HEK293 (cell line): ENCODE measurements around the gene FRAS1.

Source experiments
- CTCF ChIA-PET: fragments of 350-600 bp; formaldehyde crosslinking; extraction: SDS; loops from one replicate; lab custom pipeline; 2021; ENCODE audit warnings: antibody characterized with exemption; lab: Yijun Ruan, JAX
- POLR2A ChIA-PET: fragments of 300-600 bp; formaldehyde crosslinking; extraction: SDS; loops from one replicate; lab custom pipeline; 2020; ENCODE audit warnings: antibody characterized with exemption, inconsistent platforms; lab: Yijun Ruan, JAX
- H3K27ac ChIP-seq: fragments of 200-500 bp; sonication (Bioruptor generic); 2 replicates; pipeline ENCODE4 v1.5.1; 2014; ENCODE audit warnings: low read depth, low read length, control low read depth, inconsistent platforms; ENCODE audit errors: extremely low read depth
- H3K36me3 ChIP-seq, 2 experiments: fragments of 200-500 bp in 1 of 2; sonication (Bioruptor generic) in 1 of 2; 1 replicate in 1 of 2; 2 replicates in 1 of 2; pipeline ENCODE4 v1.5.1; 2014 to 2017; ENCODE audit warnings: inconsistent platforms in 2 of 2, low read length in 2 of 2; ENCODE audit not compliant: control insufficient read depth in 2 of 2, insufficient read depth in 1 of 2
- H3K4me1 ChIP-seq: fragments of 200-500 bp; sonication (Bioruptor generic); 2 replicates; pipeline ENCODE4 v1.5.1; 2014; ENCODE audit warnings: mild to moderate bottlenecking, low read length, inconsistent platforms; ENCODE audit not compliant: control insufficient read depth, insufficient read depth
- H3K4me3 ChIP-seq: 2 replicates; pipeline ENCODE4 v1.5.1; 2011; ENCODE audit warnings: low read depth, mild to moderate bottlenecking, control low read depth, low read length, moderate library complexity
- H3K9me3 ChIP-seq: fragments of 200-500 bp; sonication (Bioruptor generic); 2 replicates; pipeline ENCODE4 v1.5.1; 2014; ENCODE audit warnings: low read depth, low read length, inconsistent platforms; ENCODE audit not compliant: control insufficient read depth, insufficient read depth
- FEZF1 ChIP-seq: fragments of 450-650 bp; formaldehyde crosslinking; IDR thresholded peaks from 2 replicates; pipeline ENCODE4 v1.5.1; 2016; ENCODE audit warnings: missing biosample characterization, missing genetic modification characterization
- GFI1B ChIP-seq: fragments of 450-650 bp; formaldehyde crosslinking; IDR thresholded peaks from 2 replicates; pipeline ENCODE4 v1.5.1; 2016; ENCODE audit warnings: missing biosample characterization, missing genetic modification characterization
- HOXA7 ChIP-seq: sonication (generic); formaldehyde crosslinking; IDR thresholded peaks from 2 replicates; pipeline ENCODE4 v1.8.1; 2022; ENCODE audit warnings: missing genetic modification reagents, borderline replicate concordance
- KLF1 ChIP-seq: fragments of 450-650 bp; formaldehyde crosslinking; IDR thresholded peaks from 2 replicates; pipeline ENCODE4 v1.5.1; 2016; ENCODE audit warnings: missing biosample characterization, missing genetic modification characterization
- KLF8 ChIP-seq: fragments of 450-650 bp; formaldehyde crosslinking; IDR thresholded peaks from 2 replicates; pipeline ENCODE4 v1.5.1; 2016; ENCODE audit warnings: missing biosample characterization, missing genetic modification characterization
- KLF9 ChIP-seq: fragments of 450-650 bp; formaldehyde crosslinking; IDR thresholded peaks from 2 replicates; pipeline ENCODE4 v1.5.1; 2016; ENCODE audit warnings: missing biosample characterization, missing genetic modification characterization, low read depth
- MYNN ChIP-seq: fragments of 450-650 bp; formaldehyde crosslinking; IDR thresholded peaks from 2 replicates; pipeline ENCODE4 v1.5.1; 2016; ENCODE audit warnings: missing biosample characterization, missing genetic modification characterization, borderline replicate concordance
- OSR2 ChIP-seq: fragments of 450-650 bp; formaldehyde crosslinking; IDR thresholded peaks from 2 replicates; pipeline ENCODE4 v1.5.1; 2016; ENCODE audit warnings: missing biosample characterization, missing genetic modification characterization
- PRDM1 ChIP-seq: fragments of 450-650 bp; formaldehyde crosslinking; IDR thresholded peaks from 2 replicates; pipeline ENCODE4; 2016; ENCODE audit warnings: missing biosample characterization, missing genetic modification characterization
- RBAK ChIP-seq: fragments of 450-650 bp; formaldehyde crosslinking; IDR thresholded peaks from 2 replicates; pipeline ENCODE4 v1.5.1; 2016; ENCODE audit warnings: missing biosample characterization, missing genetic modification characterization
- TCF7L2 ChIP-seq: IDR thresholded peaks from 2 replicates; pipeline ENCODE4 v1.6.1; 2011; ENCODE audit warnings: low read depth, mild to moderate bottlenecking, inconsistent platforms, low read length, moderate library complexity, borderline replicate concordance
- ZBTB48 ChIP-seq: fragments of 450-650 bp; formaldehyde crosslinking; IDR thresholded peaks from 2 replicates; pipeline ENCODE4 v1.5.1; 2016; ENCODE audit warnings: missing biosample characterization, missing genetic modification characterization
- ZNF155 ChIP-seq: fragments of 450-650 bp; formaldehyde crosslinking; IDR thresholded peaks from 2 replicates; pipeline ENCODE4 v1.5.1; 2016; ENCODE audit warnings: missing biosample characterization, missing genetic modification characterization
- ZNF211 ChIP-seq: fragments of 450-650 bp; formaldehyde crosslinking; IDR thresholded peaks from 2 replicates; pipeline ENCODE4 v1.5.1; 2016; ENCODE audit warnings: low read depth, missing biosample characterization, missing genetic modification characterization
- ZNF214 ChIP-seq: fragments of 450-650 bp; formaldehyde crosslinking; IDR thresholded peaks from 2 replicates; pipeline ENCODE4 v1.5.1; 2017; ENCODE audit warnings: missing biosample characterization, mild to moderate bottlenecking, missing genetic modification characterization, borderline replicate concordance
- ZNF423 ChIP-seq: fragments of 450-650 bp; formaldehyde crosslinking; IDR thresholded peaks from 2 replicates; pipeline ENCODE4 v1.5.1; 2016; ENCODE audit warnings: missing biosample characterization, missing genetic modification characterization
- ZNF433 ChIP-seq: fragments of 450-650 bp; formaldehyde crosslinking; IDR thresholded peaks from 2 replicates; pipeline ENCODE4 v1.5.1; 2016; ENCODE audit warnings: missing biosample characterization, missing genetic modification characterization, low read depth
- ZNF473 ChIP-seq: fragments of 450-650 bp; formaldehyde crosslinking; IDR thresholded peaks from 2 replicates; pipeline ENCODE4 v1.5.1; 2017; ENCODE audit warnings: missing biosample characterization, missing genetic modification characterization
- ZNF530 ChIP-seq: fragments of 450-650 bp; formaldehyde crosslinking; IDR thresholded peaks from 2 replicates; pipeline ENCODE4 v1.5.1; 2016; ENCODE audit warnings: low read depth, missing biosample characterization, missing genetic modification characterization
- ZNF548 ChIP-seq: fragments of 450-650 bp; formaldehyde crosslinking; IDR thresholded peaks from 2 replicates; pipeline ENCODE4 v1.5.1; 2016; ENCODE audit warnings: missing biosample characterization, missing genetic modification characterization
- ZNF623 ChIP-seq: fragments of 450-650 bp; formaldehyde crosslinking; IDR thresholded peaks from 2 replicates; pipeline ENCODE4 v1.5.1; 2016; ENCODE audit warnings: missing biosample characterization, missing genetic modification characterization
- ZNF658 ChIP-seq: fragments of 450-650 bp; formaldehyde crosslinking; IDR thresholded peaks from 2 replicates; pipeline ENCODE4; 2016; ENCODE audit warnings: missing biosample characterization, missing genetic modification characterization
- ZNF664 ChIP-seq: fragments of 450-650 bp; formaldehyde crosslinking; IDR thresholded peaks from 2 replicates; pipeline ENCODE4 v1.5.1; 2016; ENCODE audit warnings: missing biosample characterization, missing genetic modification characterization
- ZNF768 ChIP-seq: fragments of 450-650 bp; formaldehyde crosslinking; IDR thresholded peaks from 2 replicates; pipeline ENCODE4 v1.5.1; 2018; ENCODE audit warnings: missing biosample characterization, mild to moderate bottlenecking, missing genetic modification characterization
- ZNF777 ChIP-seq: fragments of 450-650 bp; formaldehyde crosslinking; IDR thresholded peaks from 2 replicates; pipeline ENCODE4 v1.5.1; 2017; ENCODE audit warnings: missing biosample characterization, missing genetic modification characterization, borderline replicate concordance
- TF ChIP-seq, protein P1 (sequence below): fragments of 450-650 bp; formaldehyde crosslinking; IDR thresholded peaks from 2 replicates; pipeline ENCODE4 v1.5.1; 2016; ENCODE audit warnings: missing biosample characterization, missing genetic modification characterization
- TF ChIP-seq, protein P2 (sequence below): fragments of 450-650 bp; formaldehyde crosslinking; IDR thresholded peaks from 2 replicates; pipeline ENCODE4 v1.5.1; 2016; ENCODE audit warnings: missing biosample characterization, missing genetic modification characterization
- TF ChIP-seq, protein P3 (sequence below): fragments of 450-650 bp; formaldehyde crosslinking; IDR thresholded peaks from 2 replicates; pipeline ENCODE4 v1.5.1; 2017; ENCODE audit warnings: missing biosample characterization, missing genetic modification characterization
- TF ChIP-seq, protein P4 (sequence below): fragments of 450-650 bp; IDR thresholded peaks from 2 replicates; pipeline ENCODE4 v1.5.1; 2018; ENCODE audit warnings: missing biosample characterization, missing genetic modification characterization

FRAS1 gene

DNA sequence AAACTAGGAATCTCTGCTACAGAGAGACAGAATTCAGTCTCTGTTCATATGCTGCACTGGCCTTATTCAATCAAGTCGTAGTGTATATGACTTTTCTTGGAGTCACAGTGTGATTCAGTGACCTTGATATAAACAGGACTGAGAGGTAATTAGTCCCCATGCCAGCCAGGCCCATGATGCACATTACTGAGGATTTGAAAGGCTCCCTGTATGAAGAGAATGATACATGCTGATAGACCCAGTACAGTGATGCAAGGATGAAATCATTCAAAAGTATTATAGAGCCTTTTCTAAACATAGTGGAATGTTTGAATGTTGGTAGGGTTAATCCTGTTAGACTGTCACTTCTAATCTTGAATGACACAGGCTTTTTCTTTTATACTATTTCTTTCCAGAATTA, 528.5 kb downstream of the FRAS1 start (continued):
- TF ChIP-seq, protein P1, sequence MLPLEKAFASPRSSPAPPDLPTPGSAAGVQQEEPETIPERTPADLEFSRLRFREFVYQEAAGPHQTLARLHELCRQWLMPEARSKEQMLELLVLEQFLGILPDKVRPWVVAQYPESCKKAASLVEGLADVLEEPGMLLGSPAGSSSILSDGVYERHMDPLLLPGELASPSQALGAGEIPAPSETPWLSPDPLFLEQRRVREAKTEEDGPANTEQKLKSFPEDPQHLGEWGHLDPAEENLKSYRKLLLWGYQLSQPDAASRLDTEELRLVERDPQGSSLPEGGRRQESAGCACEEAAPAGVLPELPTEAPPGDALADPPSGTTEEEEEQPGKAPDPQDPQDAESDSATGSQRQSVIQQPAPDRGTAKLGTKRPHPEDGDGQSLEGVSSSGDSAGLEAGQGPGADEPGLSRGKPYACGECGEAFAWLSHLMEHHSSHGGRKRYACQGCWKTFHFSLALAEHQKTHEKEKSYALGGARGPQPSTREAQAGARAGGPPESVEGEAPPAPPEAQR (tag by site-specific recombination) = no peak
- TF ChIP-seq ZNF623 (no peak), KLF1 (tag by site-specific recombination) (no peak), ZBTB48 (no peak), ZNF664 (tag by site-specific recombination) (no peak)

DNA sequence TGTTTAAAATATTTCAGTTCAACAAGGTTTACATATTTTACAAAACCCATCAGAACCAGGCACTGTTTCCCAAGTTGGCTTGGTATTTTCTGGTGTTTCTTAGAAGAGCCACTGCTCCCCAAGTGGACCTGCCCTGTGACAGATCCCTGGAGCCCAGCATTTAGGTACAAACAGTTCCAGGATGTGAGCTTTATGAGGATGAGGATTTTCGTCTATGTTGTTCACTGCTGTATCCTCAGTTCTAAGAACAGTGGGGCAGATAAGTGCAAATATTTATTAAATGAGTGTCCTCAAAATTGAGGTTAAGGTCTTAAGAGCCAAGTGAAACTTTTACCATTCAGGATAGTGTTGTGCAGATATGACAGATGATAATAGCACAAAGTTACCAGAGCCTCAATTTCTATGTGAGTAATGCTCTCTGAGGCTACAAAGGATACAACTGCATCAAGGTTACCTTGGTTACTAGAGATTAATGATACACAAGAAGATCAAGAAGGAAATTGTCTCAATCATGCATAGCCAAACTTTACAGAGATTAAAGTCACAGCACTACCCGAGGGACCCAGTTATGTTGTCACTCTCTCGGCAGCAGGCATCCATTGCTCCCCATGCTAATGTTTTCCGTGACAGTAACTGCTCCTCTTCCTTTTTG, 531.9 kb downstream of the FRAS1 start:
- Histone ChIP-seq H3K27ac (no peak overlapping the region), H3K36me3 (peaks cover 0 to 11% of the 10 kb centered on the region in 2 experiments; a peak in 1 of 3 replicates), H3K4me3 (no peak overlapping the region)
- CTCF ChIA-PET = interaction anchor here (0.6 to 1.0 kb wide), 2 partner anchors 220 to 275 kb away, joined by 3 to 7 read pairs; no protein-coding TSS in a partner anchor
- TF ChIP-seq OSR2 (tag by site-specific recombination) = no peak
- no peak for TF ChIP-seq ZNF768
- no peak for TF ChIP-seq ZNF214 (tag by site-specific recombination)
- no peak for TF ChIP-seq KLF8 (tag by site-specific recombination)
- no peak for TF ChIP-seq HOXA7 (CRISPR knock-in tag)
- TF ChIP-seq ZNF155 (tag by site-specific recombination) = no peak
- no peak for TF ChIP-seq MYNN (tag by site-specific recombination)
- TF ChIP-seq, all 188 proteins: peak for 0
- Histone ChIP-seq H3K9me3 (no peaks in the 10 kb centered on the region), H3K4me1 (no peaks in the 10 kb centered on the region)
- POLR2A ChIA-PET = no interaction called here

DNA sequence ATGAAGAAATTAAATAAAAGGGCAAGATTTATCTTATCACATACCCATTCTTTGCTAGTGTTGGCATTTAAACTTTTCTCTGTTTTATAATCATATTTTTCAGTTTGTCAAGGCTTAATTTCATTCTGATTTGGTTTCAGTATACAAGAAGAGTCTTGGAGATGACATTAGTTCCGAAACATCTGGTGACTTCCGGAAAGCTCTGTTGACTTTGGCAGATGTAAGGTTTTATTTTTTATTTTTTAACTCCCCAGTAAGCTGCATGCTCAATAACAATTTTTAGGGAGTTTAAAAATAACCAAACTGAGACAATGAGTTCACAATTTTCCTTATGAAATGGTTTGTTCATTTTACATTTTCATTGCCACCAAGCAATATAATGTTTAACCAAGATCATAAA, 534.3 kb downstream of the FRAS1 start:
- no peak overlapping the region for H3K27ac ChIP-seq
- H3K36me3 ChIP-seq = peaks cover 0 to 11% of the 10 kb centered on the region in 2 experiments; a peak in 1 of 3 replicates
- no peaks in the 10 kb centered on the region for H3K9me3 ChIP-seq
- H3K4me1 ChIP-seq = no peaks in the 10 kb centered on the region
- ChIA-PET CTCF (interaction anchor here (1.0 kb wide), 1 partner anchor 42 kb away, joined by 3 read pairs; no protein-coding TSS in a partner anchor), POLR2A (no interaction called here)
- H3K4me3 ChIP-seq = no peak overlapping the region
- TF ChIP-seq GFI1B (tag by site-specific recombination) (no peak), ZNF211 (tag by site-specific recombination) (no peak), ZNF423 (no peak), ZNF777 (tag by site-specific recombination) (no peak), ZNF530 (tag by site-specific recombination) (no peak), KLF9 (tag by site-specific recombination) (no peak), TCF7L2 (no peak), ZNF658 (no peak), ZNF433 (tag by site-specific recombination) (no peak), ZNF548 (tag by site-specific recombination) (no peak), FEZF1 (no peak), PRDM1 (no peak), RBAK (tag by site-specific recombination) (no peak), ZNF473 (no peak)
- TF ChIP-seq, protein P2, sequence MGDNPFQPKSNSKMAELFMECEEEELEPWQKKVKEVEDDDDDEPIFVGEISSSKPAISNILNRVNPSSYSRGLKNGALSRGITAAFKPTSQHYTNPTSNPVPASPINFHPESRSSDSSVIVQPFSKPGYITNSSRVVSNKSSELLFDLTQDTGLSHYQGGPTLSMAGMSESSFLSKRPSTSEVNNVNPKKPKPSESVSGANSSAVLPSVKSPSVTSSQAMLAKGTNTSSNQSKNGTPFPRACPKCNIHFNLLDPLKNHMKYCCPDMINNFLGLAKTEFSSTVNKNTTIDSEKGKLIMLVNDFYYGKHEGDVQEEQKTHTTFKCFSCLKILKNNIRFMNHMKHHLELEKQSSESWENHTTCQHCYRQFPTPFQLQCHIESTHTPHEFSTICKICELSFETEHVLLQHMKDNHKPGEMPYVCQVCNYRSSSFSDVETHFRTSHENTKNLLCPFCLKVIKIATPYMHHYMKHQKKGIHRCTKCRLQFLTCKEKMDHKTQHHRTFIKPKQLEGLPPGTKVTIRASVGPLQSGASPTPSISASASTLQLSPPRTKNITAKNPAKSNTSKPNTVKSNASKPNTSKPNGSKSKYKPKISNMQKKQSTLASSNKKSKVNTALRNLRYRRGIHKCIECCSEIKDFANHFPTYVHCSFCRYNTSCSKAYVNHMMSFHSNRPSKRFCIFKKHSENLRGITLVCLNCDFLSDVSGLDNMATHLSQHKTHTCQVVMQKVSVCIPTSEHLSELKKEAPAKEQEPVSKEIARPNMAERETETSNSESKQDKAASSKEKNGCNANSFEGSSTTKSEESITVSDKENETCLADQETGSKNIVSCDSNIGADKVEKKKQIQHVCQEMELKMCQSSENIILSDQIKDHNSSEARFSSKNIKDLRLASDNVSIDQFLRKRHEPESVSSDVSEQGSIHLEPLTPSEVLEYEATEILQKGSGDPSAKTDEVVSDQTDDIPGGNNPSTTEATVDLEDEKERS (tag by site-specific recombination) = no peak
- TF ChIP-seq, protein P3, sequence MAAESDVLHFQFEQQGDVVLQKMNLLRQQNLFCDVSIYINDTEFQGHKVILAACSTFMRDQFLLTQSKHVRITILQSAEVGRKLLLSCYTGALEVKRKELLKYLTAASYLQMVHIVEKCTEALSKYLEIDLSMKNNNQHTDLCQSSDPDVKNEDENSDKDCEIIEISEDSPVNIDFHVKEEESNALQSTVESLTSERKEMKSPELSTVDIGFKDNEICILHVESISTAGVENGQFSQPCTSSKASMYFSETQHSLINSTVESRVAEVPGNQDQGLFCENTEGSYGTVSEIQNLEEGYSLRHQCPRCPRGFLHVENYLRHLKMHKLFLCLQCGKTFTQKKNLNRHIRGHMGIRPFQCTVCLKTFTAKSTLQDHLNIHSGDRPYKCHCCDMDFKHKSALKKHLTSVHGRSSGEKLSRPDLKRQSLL (tag by site-specific recombination) = no peak
- TF ChIP-seq, protein P4, sequence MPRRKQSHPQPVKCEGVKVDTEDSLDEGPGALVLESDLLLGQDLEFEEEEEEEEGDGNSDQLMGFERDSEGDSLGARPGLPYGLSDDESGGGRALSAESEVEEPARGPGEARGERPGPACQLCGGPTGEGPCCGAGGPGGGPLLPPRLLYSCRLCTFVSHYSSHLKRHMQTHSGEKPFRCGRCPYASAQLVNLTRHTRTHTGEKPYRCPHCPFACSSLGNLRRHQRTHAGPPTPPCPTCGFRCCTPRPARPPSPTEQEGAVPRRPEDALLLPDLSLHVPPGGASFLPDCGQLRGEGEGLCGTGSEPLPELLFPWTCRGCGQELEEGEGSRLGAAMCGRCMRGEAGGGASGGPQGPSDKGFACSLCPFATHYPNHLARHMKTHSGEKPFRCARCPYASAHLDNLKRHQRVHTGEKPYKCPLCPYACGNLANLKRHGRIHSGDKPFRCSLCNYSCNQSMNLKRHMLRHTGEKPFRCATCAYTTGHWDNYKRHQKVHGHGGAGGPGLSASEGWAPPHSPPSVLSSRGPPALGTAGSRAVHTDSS (tag by site-specific recombination) = no peak
